ENCODE results near the gene CDYL2. TPM values are rescaled to one million over a fixed set of nuclear protein-coding genes. Genes with fewer than 3 reads are reported as not detected.

The CDYL2 gene
- total RNA-seq, 2 experiments from 2014 or later: 0.98 to 2.5 TPM

DNA sequence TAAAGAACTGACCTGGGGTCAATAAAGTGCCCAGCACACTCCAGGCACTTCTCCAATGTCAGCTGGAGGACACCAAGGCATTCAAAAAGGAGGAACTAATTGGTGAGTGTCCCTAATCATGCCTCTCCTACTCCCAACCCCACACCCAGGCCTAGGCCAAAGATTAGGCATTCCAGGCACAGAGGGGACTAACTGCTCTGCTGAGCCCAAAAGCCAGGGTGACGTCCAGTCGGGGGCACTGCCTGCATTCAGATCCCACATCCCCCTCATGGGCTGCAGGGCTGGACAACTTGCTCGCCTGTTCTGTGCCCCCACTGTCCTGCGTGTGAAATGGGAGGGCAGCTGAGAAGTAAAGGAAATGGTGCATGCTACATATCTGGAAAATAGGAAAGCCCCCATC is 148.2 kb downstream of the CDYL2 start:
- Histone ChIP-seq H3K27ac (ENCODE audit: low read depth, low read length, poor library complexity, severe bottlenecking) (no peak overlapping the region), H4K20me1 (ENCODE audit: insufficient read depth, low read length) (no peaks in the 10 kb centered on the region), H3K4me1 (ENCODE audit: insufficient read depth, low read length, poor library complexity, severe bottlenecking) (no peaks in the 10 kb centered on the region), H2AFZ (ENCODE audit: low read length) (no peak overlapping the region), H3K4me2 (ENCODE audit: low read length) (no peak overlapping the region), H3K9me2 (ENCODE audit: insufficient read depth, low read length) (no peaks in the 10 kb centered on the region), H3K79me2 (ENCODE audit: insufficient read depth, low read depth, low read length) (no peaks in the 10 kb centered on the region), H3K4me3 (ENCODE audit: low read depth, low read length, poor library complexity, severe bottlenecking) (no peak overlapping the region), H3K9me3 (ENCODE audit: low read length) (peaks cover 15% of the 10 kb centered on the region; the same call in 1 of the 2 replicates), H3K36me3 (ENCODE audit: insufficient read depth, low read length) (no peaks in the 10 kb centered on the region)
- TF ChIP-seq, protein P1, sequence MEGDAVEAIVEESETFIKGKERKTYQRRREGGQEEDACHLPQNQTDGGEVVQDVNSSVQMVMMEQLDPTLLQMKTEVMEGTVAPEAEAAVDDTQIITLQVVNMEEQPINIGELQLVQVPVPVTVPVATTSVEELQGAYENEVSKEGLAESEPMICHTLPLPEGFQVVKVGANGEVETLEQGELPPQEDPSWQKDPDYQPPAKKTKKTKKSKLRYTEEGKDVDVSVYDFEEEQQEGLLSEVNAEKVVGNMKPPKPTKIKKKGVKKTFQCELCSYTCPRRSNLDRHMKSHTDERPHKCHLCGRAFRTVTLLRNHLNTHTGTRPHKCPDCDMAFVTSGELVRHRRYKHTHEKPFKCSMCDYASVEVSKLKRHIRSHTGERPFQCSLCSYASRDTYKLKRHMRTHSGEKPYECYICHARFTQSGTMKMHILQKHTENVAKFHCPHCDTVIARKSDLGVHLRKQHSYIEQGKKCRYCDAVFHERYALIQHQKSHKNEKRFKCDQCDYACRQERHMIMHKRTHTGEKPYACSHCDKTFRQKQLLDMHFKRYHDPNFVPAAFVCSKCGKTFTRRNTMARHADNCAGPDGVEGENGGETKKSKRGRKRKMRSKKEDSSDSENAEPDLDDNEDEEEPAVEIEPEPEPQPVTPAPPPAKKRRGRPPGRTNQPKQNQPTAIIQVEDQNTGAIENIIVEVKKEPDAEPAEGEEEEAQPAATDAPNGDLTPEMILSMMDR (conservative IDR thresholded peaks at IDR 0.05; ENCODE audit: low read length): no peak
- TF ChIP-seq EZH2phosphoT487 (IDR thresholded peaks at IDR 0.05; ENCODE audit: borderline replicate concordance, low read depth, low read length): no peak
- BruUV-seq (replicated peaks): no TSS peak
- CTCF ChIA-PET (ENCODE audit: unreplicated experiment): no interaction called here
- POLR2A ChIA-PET: no interaction called here
- DNase-seq (ENCODE audit: low spot score): no peak
- intact Hi-C loops (cut with micrococcal nuclease; ENCODE audit: unreplicated experiment): no loop called here

DNA sequence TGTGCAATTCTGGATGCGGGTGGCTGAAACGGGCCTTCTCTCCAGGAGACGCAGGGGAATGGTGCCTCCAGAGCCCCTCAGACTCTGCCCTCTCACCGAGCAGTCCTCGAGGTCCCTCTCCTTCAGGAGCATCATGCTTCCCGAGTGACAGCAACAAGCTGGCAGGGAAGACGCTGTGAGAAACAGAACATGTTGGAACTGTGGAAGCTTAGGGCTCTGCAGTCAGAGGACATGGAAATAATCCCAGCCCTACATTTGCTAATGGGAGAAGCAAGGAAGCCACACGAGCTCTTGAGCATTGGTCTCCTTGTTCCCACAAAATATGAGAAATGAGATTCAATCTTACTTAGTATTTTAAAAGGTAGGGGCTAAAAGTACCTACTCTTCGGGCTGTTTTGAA is 148.6 kb downstream of the CDYL2 start:
- no peak for TF ChIP-seq EZH2phosphoT487 (IDR thresholded peaks at IDR 0.05; ENCODE audit: borderline replicate concordance, low read depth, low read length)
- TF ChIP-seq, protein P1 (conservative IDR thresholded peaks at IDR 0.05; ENCODE audit: low read length): no peak
- Histone ChIP-seq H3K36me3 (ENCODE audit: insufficient read depth, low read length) (no peaks in the 10 kb centered on the region), H3K9me3 (ENCODE audit: low read length) (peaks cover 15% of the 10 kb centered on the region; the same call in 1 of the 2 replicates), H4K20me1 (ENCODE audit: insufficient read depth, low read length) (no peaks in the 10 kb centered on the region), H3K79me2 (ENCODE audit: insufficient read depth, low read depth, low read length) (no peaks in the 10 kb centered on the region), H2AFZ (ENCODE audit: low read length) (no peak overlapping the region), H3K4me2 (ENCODE audit: low read length) (no peak overlapping the region), H3K4me3 (ENCODE audit: low read depth, low read length, poor library complexity, severe bottlenecking) (no peak overlapping the region), H3K4me1 (ENCODE audit: insufficient read depth, low read length, poor library complexity, severe bottlenecking) (no peaks in the 10 kb centered on the region), H3K9me2 (ENCODE audit: insufficient read depth, low read length) (no peaks in the 10 kb centered on the region), H3K27ac (ENCODE audit: low read depth, low read length, poor library complexity, severe bottlenecking) (no peak overlapping the region)
- BruUV-seq (replicated peaks): no TSS peak
- no peak for DNase-seq (ENCODE audit: low spot score)
- intact Hi-C loops (cut with micrococcal nuclease; ENCODE audit: unreplicated experiment): no loop called here
- CTCF ChIA-PET (ENCODE audit: unreplicated experiment): no interaction called here
- POLR2A ChIA-PET: no interaction called here

DNA sequence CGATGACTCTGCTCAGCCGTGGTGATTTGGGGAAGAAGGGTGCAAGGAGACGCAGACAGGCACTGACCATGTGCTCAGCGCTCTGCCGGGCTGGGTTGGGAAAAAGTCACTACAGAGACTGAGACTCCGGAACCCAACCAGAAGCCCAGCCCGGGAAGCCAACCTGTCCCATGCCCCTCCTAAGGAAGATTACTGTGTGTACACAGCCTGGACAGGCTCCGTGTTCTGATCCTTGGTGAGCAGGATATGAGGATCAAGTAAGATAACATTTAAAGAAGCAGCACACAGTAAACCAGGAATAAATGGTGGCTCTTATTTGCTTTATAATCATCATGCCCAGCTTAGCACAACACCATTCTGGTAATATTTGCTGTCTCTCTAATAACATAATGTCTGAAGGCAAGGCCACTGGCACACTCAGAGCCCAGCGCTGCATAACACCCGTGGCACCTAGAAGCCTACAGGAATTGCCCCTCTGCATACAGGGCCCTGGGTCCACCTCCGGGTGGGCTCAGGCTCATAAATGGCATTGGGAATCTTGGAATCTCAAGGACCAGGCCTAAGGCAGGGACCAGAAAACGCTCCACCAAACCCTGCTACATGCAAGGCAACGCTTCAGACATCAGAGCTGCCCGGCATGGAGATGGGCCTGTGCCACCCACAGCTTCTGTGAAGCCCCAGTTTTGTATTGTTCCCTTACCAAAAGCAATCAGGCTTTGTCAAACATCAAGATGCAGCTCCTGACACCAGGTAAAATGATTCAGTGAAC is 150.1 kb downstream of the CDYL2 start:
- Histone ChIP-seq H3K4me2 (ENCODE audit: low read length) (no peak overlapping the region), H3K4me1 (ENCODE audit: insufficient read depth, low read length, poor library complexity, severe bottlenecking) (peaks cover 9% of the 10 kb centered on the region), H3K4me3 (ENCODE audit: low read depth, low read length, poor library complexity, severe bottlenecking) (no peak overlapping the region), H3K79me2 (ENCODE audit: insufficient read depth, low read depth, low read length) (no peaks in the 10 kb centered on the region), H3K9me3 (ENCODE audit: low read length) (0 out of 2 replicates have a peak, but pooled peaks cover 4% of the 10 kb centered on the region), H3K36me3 (ENCODE audit: insufficient read depth, low read length) (no peaks in the 10 kb centered on the region), H2AFZ (ENCODE audit: low read length) (no peak overlapping the region), H3K9me2 (ENCODE audit: insufficient read depth, low read length) (no peaks in the 10 kb centered on the region), H4K20me1 (ENCODE audit: insufficient read depth, low read length) (no peaks in the 10 kb centered on the region), H3K27ac (ENCODE audit: low read depth, low read length, poor library complexity, severe bottlenecking) (no peak overlapping the region)
- DNase-seq (ENCODE audit: low spot score): no peak
- CTCF ChIA-PET (ENCODE audit: unreplicated experiment): no interaction called here
- POLR2A ChIA-PET: no interaction called here
- intact Hi-C loops (cut with micrococcal nuclease; ENCODE audit: unreplicated experiment): no loop called here
- BruUV-seq (replicated peaks): no TSS peak
- TF ChIP-seq, protein P1 (conservative IDR thresholded peaks at IDR 0.05; ENCODE audit: low read length): no peak
- no peak for TF ChIP-seq EZH2phosphoT487 (IDR thresholded peaks at IDR 0.05; ENCODE audit: borderline replicate concordance, low read depth, low read length)
